RPMI8226 (cell line): ENCODE data around the gene MFSD8.
"Not testable (repeated sequence)": the region's sequence is repeated elsewhere in the genome, so short reads cannot be mapped to it uniquely, and the experiment has no call there.

Experiments
- DNase-seq: peaks from one replicate; pipeline ENCODE4 v3.0.0-alpha.2; 2015

MFSD8 gene

GRCh38 chr4:127965062-127965802 is at the start of gene MFSD8, which contains the start of gene ABHD18:
Gene MFSD8 (minus strand): TSS chr4:127965173. CDS start chr4:127965133, 40 bp downstream.
Gene ABHD18 (plus strand): TSS chr4:127965406. CDS start chr4:127982956, 17,550 bp downstream.
- peak; percentile 98 for DNase-seq

GRCh38 chr4:128009428-128009827 is 44.5 kb upstream of the MFSD8 start:
- DNase-seq = no peak

GRCh38 chr4:128006592-128006991 is 41.6 kb upstream of the MFSD8 start:
- DNase-seq = no peak

- peak; percentile 12 for DNase-seq
Measured at GRCh38 chr4:127997534-127998388, 32.8 kb upstream of the MFSD8 start.

- not testable (repeated sequence) for DNase-seq
Measured at GRCh38 chr4:127996521-127996920, 31.5 kb upstream of the MFSD8 start.

- no peak for DNase-seq
Measured at GRCh38 chr4:127995776-127996175, 30.8 kb upstream of the MFSD8 start.

GRCh38 chr4:127993151-127993550 is 28.2 kb upstream of the MFSD8 start:
- DNase-seq = no peak

GRCh38 chr4:127988638-127989037 is 23.7 kb upstream of the MFSD8 start:
- DNase-seq = no peak

- no peak for DNase-seq
Measured at GRCh38 chr4:127985989-127986388, 21.0 kb upstream of the MFSD8 start.

- DNase-seq = no peak
Measured at GRCh38 chr4:127982445-127982844, 17.5 kb upstream of the MFSD8 start.

- DNase-seq = no peak
Measured at GRCh38 chr4:127978930-127979329, 14.0 kb upstream of the MFSD8 start.

- DNase-seq = no peak
Measured at GRCh38 chr4:127975121-127975770, 10.3 kb upstream of the MFSD8 start.

- not testable (repeated sequence) for DNase-seq
Measured at GRCh38 chr4:127970925-127971324, 6.0 kb upstream of the MFSD8 start.

GRCh38 chr4:127968586-127968985 is 3.6 kb upstream of the MFSD8 start:
- no peak for DNase-seq

GRCh38 chr4:127967141-127967775 is 2.3 kb upstream of the MFSD8 start:
- DNase-seq = no peak

- peak; percentile 60 for DNase-seq
Measured at GRCh38 chr4:127965803-127966175, 816 bp upstream of the MFSD8 start.

- not testable (repeated sequence) for DNase-seq
Measured at GRCh38 chr4:127964426-127965061, 429 bp downstream of the MFSD8 start.

GRCh38 chr4:127963633-127964398 is 1.2 kb downstream of the MFSD8 start:
- not testable (repeated sequence) for DNase-seq

GRCh38 chr4:127959794-127960193 is 5.2 kb downstream of the MFSD8 start:
- DNase-seq = no peak

- no peak for DNase-seq
Measured at GRCh38 chr4:127957105-127957504, 7.9 kb downstream of the MFSD8 start.

GRCh38 chr4:127936974-127937373 is 28.0 kb downstream of the MFSD8 start:
- DNase-seq = no peak

GRCh38 chr4:127931836-127932235 is 33.1 kb downstream of the MFSD8 start:
- DNase-seq = not testable (repeated sequence)
